ENCODE results near the gene FNDC3A.

Gene FNDC3A

GRCh38 chr13:49220856-49221589, 245.3 kb downstream of the FNDC3A start:
- DNase-seq: no peak

GRCh38 chr13:49221590-49221965, 245.9 kb downstream of the FNDC3A start:
- DNase-seq: no peak

DNA sequence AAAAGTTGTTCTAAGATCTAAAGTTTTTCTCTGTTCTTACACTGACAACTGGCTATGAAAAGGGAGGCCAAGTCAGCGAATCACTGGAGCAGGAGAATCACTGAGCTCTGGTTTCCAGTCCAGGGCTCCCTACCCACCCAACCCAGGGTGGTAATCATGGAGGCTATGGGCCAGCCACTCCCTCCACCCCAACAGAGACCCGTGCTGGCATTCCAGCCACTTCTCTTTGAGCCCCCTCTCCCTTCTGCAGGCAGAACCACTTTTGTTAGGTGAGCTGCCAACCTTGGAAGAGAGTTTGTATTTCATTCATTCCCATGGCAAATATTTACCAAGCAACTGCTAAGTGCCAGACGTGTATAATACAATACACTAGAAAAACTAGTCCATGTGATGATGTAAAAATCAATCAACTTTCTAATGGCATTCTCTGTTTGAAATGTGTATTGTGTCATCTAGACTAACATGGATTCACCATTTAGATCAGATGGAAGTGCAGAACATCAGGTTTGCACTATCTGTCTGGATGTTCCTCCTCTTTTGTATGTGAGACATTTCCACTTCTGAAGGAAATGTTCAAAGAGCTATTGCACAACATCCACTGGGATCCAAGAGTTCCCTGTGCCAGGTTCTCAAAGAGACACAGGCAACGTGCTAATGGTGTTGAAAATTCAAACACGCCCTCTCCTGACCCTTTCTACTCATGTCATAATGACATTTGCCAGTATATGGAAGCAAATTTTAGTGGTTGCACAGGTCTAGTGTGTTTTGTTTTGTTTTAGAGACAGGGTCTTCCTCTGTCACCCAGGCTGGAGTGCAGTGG, 249.7 kb downstream of the FNDC3A start:
- no peak for DNase-seq

DNA sequence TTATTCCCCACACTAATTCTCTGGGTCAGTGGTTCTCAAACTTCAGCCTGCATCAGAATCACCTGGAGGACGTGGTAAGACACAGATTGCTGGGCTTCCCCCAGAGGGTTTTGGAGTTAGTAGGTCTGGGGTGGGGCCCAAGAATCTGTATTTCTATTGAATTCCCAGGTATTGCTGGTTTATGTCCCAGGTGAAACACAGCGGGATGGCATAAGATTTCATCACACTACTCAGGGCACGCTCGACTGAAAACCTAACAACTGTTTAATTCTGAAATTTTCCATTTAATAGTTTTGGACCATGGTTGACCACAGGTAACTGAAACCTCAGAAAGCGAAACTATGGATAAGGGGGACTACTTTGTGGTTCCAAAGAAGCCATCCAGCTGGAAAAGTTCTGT, 250.9 kb downstream of the FNDC3A start:
- no peak for DNase-seq

GRCh38 chr13:49234741-49235140, 259.0 kb downstream of the FNDC3A start:
- DNase-seq: no peak

DNA sequence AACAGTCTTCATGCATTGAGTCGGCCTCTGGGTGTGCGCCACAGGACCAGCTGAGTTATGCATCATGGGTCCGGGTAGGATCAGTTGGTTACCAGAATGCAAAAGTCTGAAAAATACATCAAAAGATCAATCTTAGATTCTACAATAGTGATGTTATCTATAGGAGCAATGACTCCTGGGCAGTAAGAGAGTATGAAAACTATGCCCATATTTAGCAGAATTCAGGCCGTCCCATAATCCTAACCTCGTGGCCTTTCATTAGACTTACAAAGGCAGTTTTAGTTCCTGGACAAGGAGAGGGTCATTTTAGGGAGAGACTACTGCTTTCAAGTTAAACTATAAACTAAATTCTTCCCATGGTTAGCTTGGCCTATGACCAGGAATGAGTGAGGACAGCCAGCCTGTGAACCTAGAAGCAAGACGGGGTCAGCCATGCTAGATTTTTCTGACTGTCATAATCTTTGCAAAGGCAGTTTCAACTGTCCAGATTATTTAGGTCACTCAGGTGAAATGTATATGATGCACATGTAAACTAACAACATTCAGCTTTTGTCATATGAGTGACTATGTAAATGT, 260.2 kb downstream of the FNDC3A start:
- DNase-seq: no peak

GRCh38 chr13:49238621-49239020, 262.9 kb downstream of the FNDC3A start:
- no peak for DNase-seq

DNA sequence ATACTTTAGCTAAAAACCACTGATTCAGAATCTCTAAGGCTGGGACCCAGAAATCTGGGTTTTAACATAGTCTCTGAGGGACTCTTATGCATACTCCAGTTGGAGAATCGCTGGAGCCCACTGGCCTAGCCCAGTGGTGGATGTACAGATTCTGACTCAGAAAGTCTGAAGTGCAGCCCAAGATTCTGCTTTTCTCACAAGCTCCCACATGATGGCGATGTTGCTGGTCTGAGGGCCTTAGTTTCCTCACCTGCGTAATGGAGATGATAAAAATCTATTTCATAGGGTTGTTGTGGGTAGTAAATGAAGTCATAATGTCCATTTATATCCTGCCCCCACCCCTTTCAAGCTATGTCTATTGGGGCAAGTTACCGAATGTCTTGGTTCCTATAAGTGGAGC, 264.3 kb downstream of the FNDC3A start:
- peak; percentile 24 to 50 for DNase-seq

- DNase-seq: no peak
Observed at GRCh38 chr13:49241296-49241695, 265.6 kb downstream of the FNDC3A start.

- DNase-seq: no peak
Observed at GRCh38 chr13:49245101-49245500, 269.4 kb downstream of the FNDC3A start.

- DNase-seq: no peak
Observed at GRCh38 chr13:49246850-49247642, 271.3 kb downstream of the FNDC3A start.

- DNase-seq: peak; percentile 82 to 84
Observed at GRCh38 chr13:49247643-49248621, 272.2 kb downstream of the FNDC3A start, which contains the start of gene CDADC1. Gene CDADC1, plus strand, starts transcription at chr13:49247925. Its CDS starts 113 bp downstream, at chr13:49248038.

GRCh38 chr13:49248622-49249002, 272.9 kb downstream of the FNDC3A start:
- no peak for DNase-seq

DNA sequence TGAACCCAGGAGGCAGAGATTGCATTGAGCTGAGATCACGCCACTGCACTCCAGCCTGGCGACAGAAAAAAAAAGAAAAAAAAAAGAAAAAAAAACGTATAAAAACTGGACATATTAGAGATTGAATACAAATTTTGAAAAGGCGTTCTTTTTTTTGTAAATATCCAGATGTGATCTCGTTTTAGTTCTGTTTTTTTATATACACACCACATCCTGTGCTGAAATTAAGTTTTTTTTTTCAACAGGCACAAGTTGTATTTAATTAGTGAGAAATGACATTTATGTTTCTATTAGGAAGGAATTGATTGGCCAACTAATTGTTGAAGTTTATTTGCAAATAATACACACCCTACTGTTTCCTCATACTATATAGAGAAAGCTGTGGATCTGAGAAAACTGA, 275.6 kb downstream of the FNDC3A start:
- no peak for DNase-seq

GRCh38 chr13:49253310-49253709, 277.6 kb downstream of the FNDC3A start:
- DNase-seq: no peak

DNA sequence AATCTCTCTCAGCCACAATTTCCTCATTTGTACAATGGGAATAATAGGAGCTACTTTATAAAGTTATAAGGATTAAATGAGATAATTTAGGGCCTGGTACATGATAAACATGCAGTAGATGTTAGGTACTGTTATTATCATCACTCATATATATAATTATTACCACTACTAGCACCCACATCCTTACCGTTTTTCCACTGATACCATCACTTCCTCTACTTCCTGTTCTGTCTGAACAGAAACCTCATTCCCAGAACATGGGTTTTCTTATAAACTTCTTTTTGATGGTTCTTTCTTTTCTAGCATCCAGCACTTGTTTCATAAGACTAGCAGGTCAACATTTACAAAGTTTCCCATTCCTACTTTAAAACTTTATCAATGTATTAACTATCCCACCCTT, 278.3 kb downstream of the FNDC3A start:
- DNase-seq: no peak

GRCh38 chr13:49256841-49257240, 281.1 kb downstream of the FNDC3A start:
- DNase-seq: no peak

DNA sequence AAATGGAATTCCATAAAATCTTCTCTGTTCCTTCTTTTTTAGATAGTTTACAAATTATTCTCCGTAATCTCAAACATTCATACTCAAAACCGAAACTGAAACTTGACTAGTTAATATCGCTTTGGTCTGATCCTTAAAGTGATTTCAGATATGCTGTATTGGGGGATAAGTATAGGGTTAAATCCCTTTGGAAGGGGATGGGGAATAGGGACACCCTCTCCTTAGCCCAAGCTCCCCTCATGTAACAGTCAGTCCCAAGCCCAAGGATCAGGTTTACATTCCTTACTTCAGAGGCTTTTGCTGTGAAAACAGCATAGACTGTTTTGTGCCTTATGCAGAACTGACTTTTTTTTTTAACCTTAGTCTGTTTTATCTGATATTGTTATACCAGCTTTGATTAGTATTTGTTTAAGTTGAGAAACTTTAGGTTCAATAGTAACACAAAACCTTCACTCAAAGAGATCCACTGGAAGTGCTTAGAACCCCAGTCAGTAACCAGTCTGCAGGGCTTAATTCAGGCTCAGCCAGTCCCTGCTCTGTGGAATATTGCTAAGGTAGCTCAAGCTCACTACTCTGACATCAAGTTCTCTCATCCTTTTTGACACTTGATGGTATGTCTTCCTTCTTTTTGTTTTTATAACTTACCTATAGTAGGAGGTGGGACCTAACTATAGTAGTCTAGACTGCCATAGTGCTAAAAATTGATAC, 282.5 kb downstream of the FNDC3A start:
- DNase-seq: no peak
